H1 (cell line): ENCODE data around the gene TOMT.

Source experiments
- BRCA1 ChIP-seq: IDR thresholded peaks from 2 replicates; pipeline ENCODE4 v1.6.1; 2012; ENCODE audit warnings: low read depth, low read length, improper control_type of control experiment
- EP300 ChIP-seq, 2 experiments: IDR thresholded peaks; 1 replicate in 1 of 2; 2 replicates in 1 of 2; pipeline ENCODE4 v1.6.1; 2011 to 2012; ENCODE audit warnings: low read depth in 2 of 2, low read length in 2 of 2, mild to moderate bottlenecking in 2 of 2, borderline replicate concordance in 1 of 2, inconsistent platforms in 1 of 2, moderate library complexity in 1 of 2
- TF ChIP-seq, protein P1 (sequence below), 3 experiments: IDR thresholded peaks; 1 replicate in 2 of 3; 2 replicates in 1 of 3; pipeline versions ENCODE4 v1.5.1 to v1.6.1; 2011; ENCODE audit warnings: low read length in 3 of 3, mild to moderate bottlenecking in 3 of 3, inconsistent platforms in 2 of 3, low read depth in 1 of 3, moderate library complexity in 1 of 3; ENCODE audit not compliant: insufficient read depth in 1 of 3; ENCODE audit errors: control extremely low read depth in 1 of 3

DNA sequence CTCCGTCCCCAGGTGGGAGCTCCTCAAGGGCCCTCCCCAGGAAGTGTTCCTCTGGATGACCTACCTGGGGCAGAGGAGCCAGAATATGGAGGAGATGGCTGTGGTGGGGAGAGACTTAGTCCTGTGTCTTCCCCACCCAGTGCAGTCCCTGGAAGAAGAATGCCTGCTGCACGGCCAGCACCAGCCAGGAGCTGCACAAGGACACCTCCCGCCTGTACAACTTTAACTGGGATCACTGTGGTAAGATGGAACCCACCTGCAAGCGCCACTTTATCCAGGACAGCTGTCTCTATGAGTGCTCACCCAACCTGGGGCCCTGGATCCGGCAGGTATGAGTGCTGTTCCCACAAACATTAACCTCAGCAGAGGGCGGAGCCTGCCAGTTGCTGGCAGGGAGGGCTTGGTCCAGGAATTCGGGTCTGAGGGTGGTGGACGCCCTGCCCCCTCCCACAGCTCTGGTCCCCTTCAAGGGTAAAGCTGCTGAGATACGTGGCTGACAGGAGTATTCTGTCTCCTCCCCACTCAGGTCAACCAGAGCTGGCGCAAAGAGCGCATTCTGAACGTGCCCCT lies 33.2 kb downstream of the TOMT start:
- TF ChIP-seq EP300 (IDR thresholded peaks at IDR 0.05; ENCODE audit: borderline replicate concordance in 1 of 2, low read depth in 2 of 2, low read length in 2 of 2), result no peak
- TF ChIP-seq, protein P1, sequence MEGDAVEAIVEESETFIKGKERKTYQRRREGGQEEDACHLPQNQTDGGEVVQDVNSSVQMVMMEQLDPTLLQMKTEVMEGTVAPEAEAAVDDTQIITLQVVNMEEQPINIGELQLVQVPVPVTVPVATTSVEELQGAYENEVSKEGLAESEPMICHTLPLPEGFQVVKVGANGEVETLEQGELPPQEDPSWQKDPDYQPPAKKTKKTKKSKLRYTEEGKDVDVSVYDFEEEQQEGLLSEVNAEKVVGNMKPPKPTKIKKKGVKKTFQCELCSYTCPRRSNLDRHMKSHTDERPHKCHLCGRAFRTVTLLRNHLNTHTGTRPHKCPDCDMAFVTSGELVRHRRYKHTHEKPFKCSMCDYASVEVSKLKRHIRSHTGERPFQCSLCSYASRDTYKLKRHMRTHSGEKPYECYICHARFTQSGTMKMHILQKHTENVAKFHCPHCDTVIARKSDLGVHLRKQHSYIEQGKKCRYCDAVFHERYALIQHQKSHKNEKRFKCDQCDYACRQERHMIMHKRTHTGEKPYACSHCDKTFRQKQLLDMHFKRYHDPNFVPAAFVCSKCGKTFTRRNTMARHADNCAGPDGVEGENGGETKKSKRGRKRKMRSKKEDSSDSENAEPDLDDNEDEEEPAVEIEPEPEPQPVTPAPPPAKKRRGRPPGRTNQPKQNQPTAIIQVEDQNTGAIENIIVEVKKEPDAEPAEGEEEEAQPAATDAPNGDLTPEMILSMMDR (IDR thresholded peaks at IDR 0.05; ENCODE audit: control extremely low read depth in 1 of 3, insufficient read depth in 1 of 3, low read depth in 1 of 3, low read length in 3 of 3), result no peak
- no peak for TF ChIP-seq BRCA1
